ENCODE results near the gene CALB2. TPM values are rescaled to one million over a fixed set of nuclear protein-coding genes. Genes with fewer than 3 reads are reported as not detected.

The CALB2 gene
- polyA plus RNA-seq, 1 donor from 2014 or later: 1.1 TPM

GRCh38 chr16:71379711-71380110, 21.2 kb downstream of the CALB2 start:
- Histone ChIP-seq H3K9ac (ENCODE audit: low read length) (no peak overlapping the region), H3K4me2 (ENCODE audit: low read length) (no peak overlapping the region), H2AFZ (ENCODE audit: low read depth, low read length) (no peak overlapping the region), H3K79me2 (replicated peaks; ENCODE audit: insufficient read depth, low read length) (no peaks in the 10 kb centered on the region), H3F3A (ENCODE audit: insufficient read depth, low read length, poor library complexity, severe bottlenecking) (no peaks in the 10 kb centered on the region), H3K4me3 (ENCODE audit: low read length) (no peak overlapping the region), H3K27ac (ENCODE audit: low read length) (no peak overlapping the region), H3K27me3 (ENCODE audit: insufficient read depth, low read depth, low read length) (no peaks in the 10 kb centered on the region), H3K9me3 (ENCODE audit: low read length) (no peaks in the 10 kb centered on the region), H4K20me1 (ENCODE audit: insufficient read depth) (no peaks in the 10 kb centered on the region), H3K9me2 (ENCODE audit: insufficient read depth, low read length) (no peaks in the 10 kb centered on the region), H3K36me3 (ENCODE audit: insufficient read depth, low read length) (no peaks in the 10 kb centered on the region)
- TF ChIP-seq POLR2AphosphoS5 (IDR thresholded peaks at IDR 0.05): no peak
- no peak for TF ChIP-seq CTCF (IDR thresholded peaks at IDR 0.05; ENCODE audit: poor library complexity, severe bottlenecking)
- TF ChIP-seq REST (IDR thresholded peaks at IDR 0.05; ENCODE audit: borderline replicate concordance): no peak

GRCh38 chr16:71380831-71381230, 22.3 kb downstream of the CALB2 start:
- no peaks in the 10 kb centered on the region for H3K27me3 ChIP-seq (ENCODE audit: insufficient read depth, low read depth, low read length)
- H3K36me3 ChIP-seq (ENCODE audit: insufficient read depth, low read length): no peaks in the 10 kb centered on the region
- H2AFZ ChIP-seq (ENCODE audit: low read depth, low read length): no peak overlapping the region
- H3K4me3 ChIP-seq (ENCODE audit: low read length): no peak overlapping the region
- no peak overlapping the region for H3K27ac ChIP-seq (ENCODE audit: low read length)
- TF ChIP-seq MXI1 (conservative IDR thresholded peaks at IDR 0.05; ENCODE audit: poor library complexity, severe bottlenecking): no peak
- no peak for TF ChIP-seq EZH2 (IDR thresholded peaks at IDR 0.05; ENCODE audit: borderline replicate concordance, insufficient read depth, low read length, poor library complexity, severe bottlenecking)
- no peak for TF ChIP-seq POLR2AphosphoS5 (IDR thresholded peaks at IDR 0.05)
- no peak for TF ChIP-seq RAD21 (conservative IDR thresholded peaks at IDR 0.05)
- no peak for TF ChIP-seq CTCF (IDR thresholded peaks at IDR 0.05; ENCODE audit: poor library complexity, severe bottlenecking)
- H3K9me3 ChIP-seq (ENCODE audit: low read length): no peaks in the 10 kb centered on the region
- no peaks in the 10 kb centered on the region for H3K9me2 ChIP-seq (ENCODE audit: insufficient read depth, low read length)
- no peaks in the 10 kb centered on the region for H3F3A ChIP-seq (ENCODE audit: insufficient read depth, low read length, poor library complexity, severe bottlenecking)
- no peaks in the 10 kb centered on the region for H3K79me2 ChIP-seq (replicated peaks; ENCODE audit: insufficient read depth, low read length)
- H3K4me2 ChIP-seq (ENCODE audit: low read length): no peak overlapping the region
- H3K9ac ChIP-seq (ENCODE audit: low read length): no peak overlapping the region
- H4K20me1 ChIP-seq (ENCODE audit: insufficient read depth): no peaks in the 10 kb centered on the region

Data from neural cell (in vitro differentiated cells).